NCI-H2029 treated with DMSO at 0.1 percent for 48 hours (cell line): ENCODE measurements around the gene PYDC1.
"Not testable (repeated sequence)": the region's sequence is repeated elsewhere in the genome, so short reads cannot be mapped to it uniquely, and the experiment has no call there.

Experiments
- DNase-seq: peaks from one replicate; lab custom pipeline; 2025; lab: John Stamatoyannopoulos, UW

PYDC1 gene

GRCh38 chr16:31179219-31179746 lies 37.7 kb downstream of the PYDC1 start:
- no peak for DNase-seq

- peak; percentile 86 for DNase-seq
These were observed 39.8 kb downstream of the PYDC1 start for GRCh38 chr16:31177136-31177535.

- not testable (repeated sequence) for DNase-seq
These were observed 46.9 kb downstream of the PYDC1 start for GRCh38 chr16:31170048-31170447.

- DNase-seq = no peak
These were observed 48.1 kb downstream of the PYDC1 start for GRCh38 chr16:31168848-31169247.

GRCh38 chr16:31167315-31167714 lies 49.6 kb downstream of the PYDC1 start:
- DNase-seq = no peak
